ENCODE measurements around the gene THG1L. TPM values are rescaled to one million over a fixed set of nuclear protein-coding genes. Genes with fewer than 3 reads are reported as not detected.

Gene THG1L
- total and polyA plus RNA-seq, 2 donors (not counting 1 experiment from before 2014, with no cell fraction given), result 16.1 to 37.3 TPM

GRCh38 chr5:157778121-157778805 lies 47.0 kb downstream of the THG1L start:
- TF ChIP-seq CTCF (conservative IDR thresholded peaks at IDR 0.05 in 1 of 2, IDR thresholded peaks at IDR 0.05 in 1 of 2; ENCODE audit: low read depth in 1 of 2, low read length in 2 of 2) (no peak), EZH2 (IDR thresholded peaks at IDR 0.05; ENCODE audit: low read length, missing control alignments) (no peak)
- DNase-seq (ENCODE audit: low read depth in 2 of 2), result peak; percentile 37 to 64
- H3K36me3 ChIP-seq (ENCODE audit: control insufficient read depth, insufficient read depth, low read length), result no peaks in the 10 kb centered on the region

GRCh38 chr5:157779221-157779620 lies 48.0 kb downstream of the THG1L start:
- Histone ChIP-seq H3K4me1 (ENCODE audit: control insufficient read depth, extremely low read depth, insufficient read depth, low read length) (no peaks in the 10 kb centered on the region), H4K20me1 (ENCODE audit: control insufficient read depth, extremely low read depth, insufficient read depth, low read length) (no peaks in the 10 kb centered on the region), H3K79me2 (ENCODE audit: control insufficient read depth, insufficient read depth, low read length) (no peaks in the 10 kb centered on the region), H3K9ac (ENCODE audit: insufficient read depth, low read length) (no peak overlapping the region), H3K27me3 (ENCODE audit: control insufficient read depth, insufficient read depth, low read length) (no peaks in the 10 kb centered on the region), H3K27ac (ENCODE audit: insufficient read depth, low read length) (no peak overlapping the region), H3K4me2 (ENCODE audit: extremely low read depth, insufficient read depth, low read length) (no peak overlapping the region), H2AFZ (ENCODE audit: low read length) (no peak overlapping the region), H3K9me3 (ENCODE audit: control insufficient read depth, insufficient read depth, low read depth, low read length) (no peaks in the 10 kb centered on the region), H3K4me3 (replicated peaks in 1 of 4; ENCODE audit: control extremely low read depth in 1 of 4, insufficient read depth in 1 of 4, low read depth in 3 of 4, low read length in 4 of 4) (no peak overlapping the region), H3K36me3 (ENCODE audit: control insufficient read depth, insufficient read depth, low read length) (no peaks in the 10 kb centered on the region)
- DNase-seq (ENCODE audit: low read depth in 2 of 2), result no peak
- no peak for TF ChIP-seq CTCF (conservative IDR thresholded peaks at IDR 0.05 in 1 of 2, IDR thresholded peaks at IDR 0.05 in 1 of 2; ENCODE audit: low read depth in 1 of 2, low read length in 2 of 2)
- no peak for TF ChIP-seq EZH2 (IDR thresholded peaks at IDR 0.05; ENCODE audit: low read length, missing control alignments)

More at GRCh38 chr5:157778121-157778805, 47.0 kb downstream of the THG1L start:
- Histone ChIP-seq H3K9me3 (ENCODE audit: control insufficient read depth, insufficient read depth, low read depth, low read length) (no peaks in the 10 kb centered on the region), H4K20me1 (ENCODE audit: control insufficient read depth, extremely low read depth, insufficient read depth, low read length) (no peaks in the 10 kb centered on the region), H3K9ac (ENCODE audit: insufficient read depth, low read length) (no peak overlapping the region), H3K4me3 (replicated peaks in 1 of 4; ENCODE audit: control extremely low read depth in 1 of 4, insufficient read depth in 1 of 4, low read depth in 3 of 4, low read length in 4 of 4) (no peak overlapping the region), H3K27ac (ENCODE audit: insufficient read depth, low read length) (no peak overlapping the region), H2AFZ (ENCODE audit: low read length) (no peak overlapping the region), H3K4me2 (ENCODE audit: extremely low read depth, insufficient read depth, low read length) (no peak overlapping the region), H3K79me2 (ENCODE audit: control insufficient read depth, insufficient read depth, low read length) (no peaks in the 10 kb centered on the region), H3K4me1 (ENCODE audit: control insufficient read depth, extremely low read depth, insufficient read depth, low read length) (no peaks in the 10 kb centered on the region), H3K27me3 (ENCODE audit: control insufficient read depth, insufficient read depth, low read length) (no peaks in the 10 kb centered on the region)

- H4K20me1 ChIP-seq (ENCODE audit: control insufficient read depth, extremely low read depth, insufficient read depth, low read length), result no peaks in the 10 kb centered on the region
- no peak overlapping the region for H3K9ac ChIP-seq (ENCODE audit: insufficient read depth, low read length)
- no peak overlapping the region for H3K27ac ChIP-seq (ENCODE audit: insufficient read depth, low read length)
- H3K79me2 ChIP-seq (ENCODE audit: control insufficient read depth, insufficient read depth, low read length), result no peaks in the 10 kb centered on the region
- H3K9me3 ChIP-seq (ENCODE audit: control insufficient read depth, insufficient read depth, low read depth, low read length), result no peaks in the 10 kb centered on the region
- H3K4me2 ChIP-seq (ENCODE audit: extremely low read depth, insufficient read depth, low read length), result no peak overlapping the region
- no peak for DNase-seq (ENCODE audit: low read depth in 2 of 2)
- H3K4me1 ChIP-seq (ENCODE audit: control insufficient read depth, extremely low read depth, insufficient read depth, low read length), result no peaks in the 10 kb centered on the region
- TF ChIP-seq CTCF (conservative IDR thresholded peaks at IDR 0.05 in 1 of 2, IDR thresholded peaks at IDR 0.05 in 1 of 2; ENCODE audit: low read depth in 1 of 2, low read length in 2 of 2) (no peak), EZH2 (IDR thresholded peaks at IDR 0.05; ENCODE audit: low read length, missing control alignments) (no peak)
- H2AFZ ChIP-seq (ENCODE audit: low read length), result no peak overlapping the region
- peaks cover 2% of the 10 kb centered on the region for H3K36me3 ChIP-seq (ENCODE audit: control insufficient read depth, insufficient read depth, low read length)
- no peak overlapping the region for H3K4me3 ChIP-seq (replicated peaks in 1 of 4; ENCODE audit: control extremely low read depth in 1 of 4, insufficient read depth in 1 of 4, low read depth in 3 of 4, low read length in 4 of 4)
- H3K27me3 ChIP-seq (ENCODE audit: control insufficient read depth, insufficient read depth, low read length), result no peaks in the 10 kb centered on the region
Observed at GRCh38 chr5:157785801-157786200, 54.6 kb downstream of the THG1L start.

Other genes starting within 250 kb of the THG1L start
- 13.0 and 17.7 TPM in 2 replicates for gene ADAM19, start 155.6 kb upstream of the THG1L start, total RNA-seq
- 19.3 and 65.2 TPM in 2 replicates for gene ADAM19, start 155.6 kb upstream of the THG1L start, polyA plus RNA-seq
- under 0.01 TPM in 1 of 2 replicates, not detected in the other for gene SOX30, start 79.0 kb upstream of the THG1L start, total RNA-seq
- 0.02 and 0.05 TPM in 2 replicates for gene SOX30, start 79.0 kb upstream of the THG1L start, polyA plus RNA-seq
- not detected in 2 replicates for gene C5orf52, start 59.9 kb upstream of the THG1L start, total RNA-seq
- gene C5orf52, start 59.9 kb upstream of the THG1L start, polyA plus RNA-seq, result not detected in 2 replicates
- 2.1 and 3.1 TPM in 2 replicates for gene LSM11, start 12.3 kb downstream of the THG1L start, total RNA-seq
- 2.0 and 2.5 TPM in 2 replicates for gene LSM11, start 12.3 kb downstream of the THG1L start, polyA plus RNA-seq
- 65.2 and 82.4 TPM in 2 replicates for gene CLINT1, start 127.7 kb downstream of the THG1L start, total RNA-seq
- 95.7 and 99.0 TPM in 2 replicates for gene CLINT1, start 127.7 kb downstream of the THG1L start, polyA plus RNA-seq

Measured in fibroblast of lung (primary cell).